Middle frontal gyrus (tissue), 1 donor: ENCODE results near the gene TNRC18.
"Not testable (repeated sequence)": the region's sequence is repeated elsewhere in the genome, so short reads cannot be mapped to it uniquely, and the experiment has no call there.

Source experiments
- DNase-seq: peaks from one replicate; pipeline ENCODE4 v3.0.0-alpha.2; 2015; ENCODE audit warnings: low spot score; ENCODE audit errors: extremely low spot score

Gene TNRC18

GRCh38 chr7:5291711-5292335 is 131.8 kb downstream of the TNRC18 start:
- DNase-seq: not testable (repeated sequence)

GRCh38 chr7:5291301-5291700 is 132.3 kb downstream of the TNRC18 start:
- no peak for DNase-seq

- no peak for DNase-seq
These were observed 134.3 kb downstream of the TNRC18 start for GRCh38 chr7:5289355-5289754.

- not testable (repeated sequence) for DNase-seq
These were observed 135.1 kb downstream of the TNRC18 start for GRCh38 chr7:5288560-5288959.

- DNase-seq: no peak
These were observed 135.8 kb downstream of the TNRC18 start for GRCh38 chr7:5287802-5288201.

GRCh38 chr7:5287373-5287772 is 136.3 kb downstream of the TNRC18 start:
- DNase-seq: not testable (repeated sequence)

GRCh38 chr7:5286933-5287332 is 136.7 kb downstream of the TNRC18 start:
- DNase-seq: no peak

- no peak for DNase-seq
These were observed 139.0 kb downstream of the TNRC18 start for GRCh38 chr7:5284304-5285281.

- DNase-seq: no peak
These were observed 140.0 kb downstream of the TNRC18 start for GRCh38 chr7:5283421-5284303.

- no peak for DNase-seq
These were observed 140.9 kb downstream of the TNRC18 start, which contains the start of gene SLC29A4 for GRCh38 chr7:5282543-5283316. Gene SLC29A4, plus strand, starts transcription at chr7:5282943. Its CDS starts 4,874 bp downstream, at chr7:5287817.

- not testable (repeated sequence) for DNase-seq
These were observed 141.8 kb downstream of the TNRC18 start for GRCh38 chr7:5281598-5282500.

- DNase-seq: no peak
These were observed 143.9 kb downstream of the TNRC18 start for GRCh38 chr7:5279734-5280133.

- no peak for DNase-seq
These were observed 144.9 kb downstream of the TNRC18 start for GRCh38 chr7:5278766-5279165.

GRCh38 chr7:5276611-5277010 is 147.0 kb downstream of the TNRC18 start:
- no peak for DNase-seq

- DNase-seq: not testable (repeated sequence)
These were observed 147.5 kb downstream of the TNRC18 start for GRCh38 chr7:5276123-5276522.

GRCh38 chr7:5275510-5275909 is 148.1 kb downstream of the TNRC18 start:
- DNase-seq: not testable (repeated sequence)

GRCh38 chr7:5274985-5275431 is 148.6 kb downstream of the TNRC18 start:
- DNase-seq: not testable (repeated sequence)

- DNase-seq: no peak
These were observed 149.2 kb downstream of the TNRC18 start for GRCh38 chr7:5274441-5274840.

- DNase-seq: peak; percentile 6
These were observed 149.7 kb downstream of the TNRC18 start for GRCh38 chr7:5273831-5274405.
